Endothelial cell of hepatic sinusoid (primary cell): ENCODE data around the gene BLOC1S3.

Source experiments
- in situ Hi-C: cut with HindIII; loops from 2 replicates; pipeline ENCODE4 v1.10.0; 2017; ENCODE audit warnings: low sequenced_read_pairs

BLOC1S3 gene

DNA sequence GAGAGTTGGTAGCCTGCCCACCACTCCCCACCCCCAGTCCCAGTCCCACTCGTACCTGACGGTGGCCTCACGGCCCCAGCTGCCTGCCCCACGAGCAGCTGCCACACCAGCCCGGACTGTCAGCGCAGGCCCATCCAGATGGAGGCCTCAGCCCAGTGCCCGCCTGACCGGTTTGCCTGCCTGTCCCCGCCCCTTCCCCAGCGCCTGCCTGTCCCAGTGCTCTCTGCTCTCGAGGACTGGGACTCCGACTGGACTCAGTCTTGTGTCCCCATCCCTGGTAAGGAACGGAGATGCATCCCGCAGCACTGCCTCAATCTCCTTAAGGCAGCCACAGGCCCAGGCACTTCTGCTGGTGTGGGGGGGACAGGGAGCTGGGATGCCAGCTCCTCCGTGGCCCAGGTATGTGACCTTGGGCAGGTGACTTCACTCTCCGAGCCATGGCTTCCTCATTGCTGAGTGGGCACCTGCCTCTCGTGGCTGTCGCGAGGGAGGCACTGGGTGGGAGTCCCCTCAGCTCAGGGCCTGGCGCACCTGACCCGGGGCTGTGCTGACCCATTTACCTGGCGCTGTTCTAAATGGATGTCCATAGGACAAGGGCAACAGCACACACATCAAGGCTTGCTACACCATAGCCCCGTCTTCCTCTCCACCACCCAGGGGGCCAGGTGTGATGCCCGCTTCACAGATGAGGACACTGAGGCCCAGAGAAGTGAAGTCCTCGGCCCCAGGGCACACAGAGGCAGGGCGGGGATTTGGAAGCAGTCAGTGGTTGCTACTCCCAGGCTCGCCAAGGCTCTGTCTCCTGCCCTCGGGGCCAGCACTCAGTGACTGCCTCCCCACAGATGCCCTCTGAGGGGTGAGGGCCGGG is 17.5 kb upstream of the BLOC1S3 start, which contains the start of gene NKPD1:
Gene NKPD1 (minus strand): TSS at position 113 of the 868 bp plus-strand sequence. CDS start 832 bp downstream, outside the sequence.
- in situ Hi-C loops = no loop called here

DNA sequence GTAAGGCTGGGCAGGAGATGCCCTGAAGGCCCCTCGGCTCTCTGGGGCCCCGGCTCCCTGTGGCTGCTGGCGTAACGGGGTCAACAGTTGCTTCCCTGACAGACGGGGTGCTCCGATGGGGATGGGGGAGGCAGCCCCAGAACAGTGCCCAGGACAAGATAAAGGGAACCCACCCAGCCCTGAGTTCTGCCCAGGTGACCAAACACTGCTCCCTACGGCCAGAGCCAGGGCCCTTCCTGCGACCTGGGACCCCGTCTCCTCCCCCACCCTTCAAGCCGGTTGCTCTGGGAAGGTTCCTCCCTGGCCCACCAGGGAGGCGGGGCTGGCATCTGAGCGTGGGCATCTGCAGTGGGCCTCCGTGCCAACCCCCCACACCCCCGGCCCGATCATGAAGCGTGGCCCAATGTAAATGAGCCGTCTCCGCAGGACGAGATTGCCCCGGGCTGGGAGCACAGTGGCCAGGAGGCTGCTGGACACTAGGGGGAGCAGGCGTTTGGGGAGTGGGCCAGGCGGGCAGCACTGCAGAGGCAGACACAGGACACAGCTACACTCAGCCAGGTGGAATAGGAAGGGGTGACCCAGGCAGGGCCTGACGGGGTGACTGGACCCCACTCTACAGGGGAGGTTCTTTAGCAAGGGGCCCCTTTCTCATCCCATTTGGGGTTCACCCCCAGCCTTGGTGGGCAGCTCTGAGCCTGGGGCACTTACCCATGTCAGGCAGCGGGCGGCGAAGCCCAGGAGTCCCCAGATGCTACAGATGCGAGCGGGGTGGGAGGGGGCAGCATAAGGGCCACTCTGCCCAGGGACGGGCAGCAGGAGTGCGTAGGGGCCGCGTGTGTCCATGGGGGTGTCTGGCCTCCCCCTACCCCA is 16.6 kb upstream of the BLOC1S3 start:
- in situ Hi-C loops = no loop called here

DNA sequence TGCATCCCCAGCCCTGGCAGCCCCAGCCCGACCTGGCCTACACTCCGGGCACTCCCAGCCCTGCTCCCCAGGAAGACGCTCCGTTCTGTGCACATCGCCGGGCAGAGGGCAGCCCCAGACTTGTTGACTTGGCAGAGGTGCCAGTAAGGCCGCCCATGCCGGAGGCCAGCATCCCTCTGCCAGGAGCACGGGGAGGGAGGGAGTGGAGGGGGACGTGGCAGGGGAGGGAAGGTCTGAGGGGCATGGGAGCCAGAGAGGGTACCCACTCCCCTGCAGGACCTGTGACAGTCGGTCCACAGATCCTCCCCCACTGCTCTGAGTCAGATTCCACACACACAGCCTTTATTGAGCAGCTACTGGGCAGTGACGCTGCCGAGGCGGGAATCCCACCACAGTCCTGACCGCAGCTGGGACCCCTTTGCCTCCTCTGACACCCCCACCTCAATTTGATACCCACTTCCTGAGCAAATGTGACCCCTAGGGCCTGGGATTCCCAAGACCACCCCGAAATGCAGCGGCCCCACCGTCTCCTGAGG is 15.9 kb upstream of the BLOC1S3 start:
- in situ Hi-C loops = no loop called here

DNA sequence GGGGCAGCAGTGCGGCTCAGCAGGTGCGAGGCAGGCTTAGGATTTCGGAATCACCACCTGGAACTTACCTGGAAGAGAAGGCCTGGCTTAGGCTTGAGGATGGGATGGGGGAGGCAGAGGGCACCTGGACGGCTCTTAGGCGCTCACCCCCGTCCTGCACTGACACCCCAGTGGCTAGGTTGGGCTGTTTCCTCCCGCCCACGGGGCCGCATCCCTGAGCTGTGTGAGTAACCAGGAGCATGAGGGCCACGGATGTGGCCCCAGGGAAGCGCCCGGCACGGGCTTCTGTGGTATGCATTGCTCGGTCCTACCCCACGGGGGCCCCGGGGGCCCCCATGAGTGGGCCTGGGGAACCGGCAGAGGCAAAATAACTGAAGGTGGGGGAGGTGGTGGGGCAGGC is 15.4 kb upstream of the BLOC1S3 start:
- in situ Hi-C loops = no loop called here

DNA sequence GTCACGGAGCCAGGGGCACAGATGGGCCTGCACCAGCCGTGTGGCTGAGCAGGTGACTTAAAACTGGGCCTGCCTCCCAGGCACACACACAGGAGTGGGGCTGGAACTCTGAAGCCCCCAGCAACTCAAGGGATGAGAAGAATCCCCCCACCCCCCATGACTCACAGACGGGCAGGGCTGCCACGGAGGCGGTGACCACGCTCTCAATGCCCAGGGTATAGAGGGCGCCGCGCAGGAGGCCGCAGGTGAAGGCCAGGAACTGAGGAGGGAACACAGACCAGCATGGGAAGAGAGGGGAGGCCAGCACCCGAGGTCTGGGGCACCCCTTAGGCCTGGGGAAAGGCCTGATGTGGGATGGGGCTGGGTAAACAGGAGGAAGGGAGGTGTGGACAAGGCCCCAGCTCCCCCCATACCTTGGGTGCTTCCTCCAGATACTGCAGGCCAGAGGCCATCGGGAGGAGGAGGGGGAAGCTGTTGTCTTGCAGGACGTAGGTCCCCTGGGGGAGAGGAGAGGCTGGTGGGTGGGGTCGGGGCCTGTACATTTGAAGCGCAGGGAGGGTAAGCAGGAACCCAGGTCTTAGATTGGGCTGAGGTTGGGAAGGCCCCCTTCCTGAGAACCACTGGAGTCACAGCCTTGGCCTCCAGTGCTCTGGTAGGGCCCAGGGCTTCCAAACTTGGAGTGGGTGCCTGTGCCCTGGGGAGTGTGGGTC is 14.7 kb upstream of the BLOC1S3 start:
- in situ Hi-C loops = no loop called here

DNA sequence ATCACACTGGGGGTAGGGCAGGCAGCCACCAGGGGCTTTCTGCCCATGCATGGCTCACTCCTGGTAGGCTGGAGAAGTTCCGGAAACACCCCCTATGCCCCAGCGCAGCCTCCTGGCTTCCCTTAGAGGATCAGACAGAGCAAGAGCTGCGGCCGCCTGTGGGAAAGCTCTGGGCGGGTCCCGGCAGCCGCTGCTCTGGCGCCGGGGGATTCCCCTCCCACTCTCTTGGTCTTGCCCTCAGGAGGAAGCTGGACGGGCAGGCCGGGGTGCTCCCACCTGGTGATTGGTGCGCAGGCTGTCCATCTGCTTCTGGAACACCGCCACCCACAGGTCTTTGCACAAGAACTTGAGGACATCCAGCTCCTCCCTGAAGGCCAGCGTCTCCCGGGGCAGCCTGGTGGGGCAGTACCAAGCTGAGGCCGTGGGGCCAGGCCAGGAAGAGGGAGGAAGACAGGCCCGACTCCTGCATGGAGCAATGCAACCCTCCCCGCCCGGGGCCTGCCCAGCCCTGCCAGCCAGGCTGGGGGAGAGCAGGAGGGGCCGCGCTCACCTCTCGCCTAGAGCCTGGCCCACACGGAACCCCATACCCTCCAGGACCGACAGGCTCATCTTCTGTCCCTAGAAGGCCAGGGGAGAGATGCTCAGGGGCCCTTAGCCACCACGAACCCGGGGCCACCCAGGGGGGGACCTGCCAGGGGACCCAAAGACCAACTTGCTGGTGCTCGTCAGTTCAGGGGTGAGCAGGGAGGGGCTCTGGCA is 13.8 kb upstream of the BLOC1S3 start:
- in situ Hi-C loops = no loop called here

DNA sequence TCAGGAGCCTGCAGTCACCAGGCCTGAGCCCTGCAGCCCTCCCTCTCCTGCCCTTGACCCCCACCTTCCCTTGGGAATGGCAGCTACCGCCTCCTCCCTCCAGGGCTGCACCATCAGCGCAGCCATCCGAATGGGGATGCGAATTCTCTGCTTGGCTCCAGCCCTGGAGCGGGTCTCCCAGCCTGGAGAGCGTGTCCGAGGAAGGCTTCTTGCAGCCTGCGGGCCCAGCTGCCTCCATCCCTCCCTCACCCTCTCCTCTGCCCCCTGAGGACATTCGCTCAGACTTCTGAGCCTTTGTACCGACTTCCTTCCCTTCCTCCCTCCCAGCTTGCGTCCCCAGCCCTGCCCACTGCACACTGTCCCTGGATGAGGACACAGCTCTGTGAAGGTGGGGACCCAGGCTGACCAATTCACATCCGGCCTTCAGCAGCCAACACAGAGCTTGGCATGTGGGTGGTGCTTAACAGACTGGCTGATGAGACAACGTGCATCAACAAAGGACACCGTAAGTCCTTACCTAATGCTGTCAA is 11.8 kb upstream of the BLOC1S3 start:
- in situ Hi-C loops = no loop called here

DNA sequence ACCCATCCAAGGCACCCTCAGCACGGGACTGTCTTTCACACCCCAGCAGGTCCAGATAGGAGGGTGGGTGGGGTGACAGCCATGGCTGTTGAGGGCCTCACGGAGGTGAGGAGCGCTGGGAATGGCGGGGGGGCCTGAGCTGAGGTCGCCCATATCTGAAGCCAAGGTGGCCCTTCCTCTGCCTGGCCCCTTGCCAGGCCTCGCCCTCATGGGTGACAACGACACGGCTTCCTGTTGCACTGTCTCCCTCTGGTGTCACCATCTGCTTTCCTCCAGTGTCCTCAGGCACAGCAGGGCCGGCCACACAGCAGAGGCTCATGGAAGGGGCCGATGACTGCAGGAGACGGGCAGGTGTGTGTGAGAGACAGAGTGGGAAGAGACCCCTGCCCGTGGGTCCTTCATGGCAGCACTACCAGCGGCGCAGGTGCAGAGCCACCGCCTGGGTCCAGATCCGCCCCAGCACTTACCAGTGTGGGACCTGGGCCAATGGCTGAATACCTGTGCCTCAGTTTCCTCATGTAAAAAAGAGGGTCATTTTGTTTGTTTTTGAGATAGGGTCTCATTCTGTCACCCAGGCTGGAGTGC is 9.7 kb upstream of the BLOC1S3 start:
- in situ Hi-C loops = no loop called here

DNA sequence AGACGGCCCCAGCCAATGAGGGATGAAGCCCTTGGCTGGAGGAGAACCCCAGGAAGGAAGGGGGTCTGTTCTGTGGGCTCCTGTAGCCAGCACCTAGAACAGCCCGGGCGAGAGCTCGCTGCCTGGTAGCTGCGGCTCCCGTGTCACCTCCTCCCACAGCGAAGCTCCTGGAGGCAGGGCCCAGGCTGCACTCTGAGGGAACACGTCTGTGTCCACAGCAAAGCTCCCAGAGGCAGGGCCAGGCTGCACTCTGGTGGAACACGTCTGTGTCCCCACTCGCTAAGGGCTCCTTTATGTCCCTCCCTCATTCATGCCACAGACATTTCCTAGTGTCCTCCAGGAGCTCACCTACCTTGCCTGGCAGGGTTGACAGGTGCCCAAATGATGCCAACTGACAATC is 9.0 kb upstream of the BLOC1S3 start:
- in situ Hi-C loops = no loop called here

DNA sequence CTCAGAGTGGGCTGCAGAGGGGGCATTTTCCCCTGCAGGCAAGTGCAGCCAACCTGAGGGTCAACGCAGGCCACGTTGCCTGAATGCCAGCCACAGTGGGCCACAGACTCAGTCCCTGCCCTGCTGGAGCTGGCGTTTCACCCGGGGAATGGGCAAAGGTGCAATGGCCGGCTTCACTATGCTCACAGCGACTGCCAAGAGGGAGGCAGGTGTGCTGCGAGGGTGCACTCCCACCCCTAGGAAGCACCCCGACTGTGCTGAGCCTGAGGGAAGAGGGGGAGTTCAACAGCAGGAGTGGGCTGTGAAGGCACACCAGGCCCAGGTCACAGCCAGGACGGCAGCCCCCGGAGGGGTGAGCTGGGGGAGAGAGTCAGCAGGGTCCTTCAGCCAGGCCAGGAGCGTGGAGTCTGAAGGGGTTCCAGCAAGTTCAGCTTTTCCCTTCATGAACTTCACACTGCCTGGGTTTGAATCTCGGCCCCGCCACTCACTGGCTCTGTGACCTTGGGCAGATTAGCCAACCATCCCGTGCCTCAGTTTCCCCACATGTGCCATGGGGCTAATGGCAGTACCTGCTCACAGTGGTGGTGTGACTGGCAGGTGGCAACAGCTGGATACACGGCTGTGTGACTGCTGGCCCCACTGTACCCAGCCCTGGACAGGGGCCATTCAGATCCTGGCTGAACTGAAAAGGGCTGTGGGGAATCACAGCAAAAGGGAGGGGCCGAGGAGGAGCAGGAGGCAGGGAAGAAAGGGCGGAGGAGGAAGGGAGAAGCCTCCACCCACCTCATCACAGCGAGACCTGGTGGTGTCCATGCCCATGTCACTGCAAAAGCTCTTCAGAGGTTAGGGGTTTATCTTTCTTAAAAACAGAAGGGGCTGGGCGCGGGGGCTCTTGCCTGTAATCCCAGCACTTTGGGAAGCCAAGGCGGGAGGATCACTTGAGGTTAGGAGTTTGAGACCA is 8.2 kb upstream of the BLOC1S3 start:
- in situ Hi-C loops = no loop called here

DNA sequence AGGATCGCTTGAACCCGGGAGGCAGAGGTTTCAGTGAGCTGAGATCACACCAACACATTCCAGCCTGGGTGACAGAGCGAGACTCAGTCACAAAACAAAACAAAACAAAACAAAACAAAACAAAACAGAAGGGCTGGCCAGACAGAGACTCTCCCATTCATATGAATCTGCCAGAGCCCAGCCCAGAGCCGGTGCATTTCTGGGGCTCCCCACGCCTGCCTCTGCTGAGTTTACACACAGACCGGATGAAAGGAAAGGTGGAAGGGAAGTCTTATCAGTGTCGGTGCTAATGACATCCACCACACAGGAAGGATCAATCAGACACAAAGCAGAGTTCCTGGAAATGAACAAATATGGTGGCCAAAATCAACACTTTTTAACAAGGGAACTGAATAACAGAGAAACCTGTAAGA is 7.4 kb upstream of the BLOC1S3 start:
- in situ Hi-C loops = no loop called here

DNA sequence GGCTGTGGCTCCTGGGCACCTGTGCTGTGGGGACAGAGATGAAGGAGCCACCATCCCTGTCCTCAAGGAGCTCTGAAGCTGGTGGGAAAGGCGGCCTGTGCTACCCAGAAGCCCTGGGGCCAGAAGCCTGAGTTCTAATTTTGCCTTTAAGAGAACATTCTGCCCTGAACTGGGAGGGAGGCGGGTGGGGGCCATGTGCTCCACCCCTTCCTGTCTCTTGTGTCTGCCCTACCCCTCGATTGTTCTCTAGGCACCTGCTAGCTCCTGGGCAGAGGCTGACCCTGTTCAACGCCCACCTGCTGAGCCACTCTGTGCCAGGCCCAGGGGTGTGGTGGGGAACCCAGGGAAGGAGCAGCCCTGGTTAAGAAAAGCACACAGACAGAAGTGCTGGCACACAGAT is 6.4 kb upstream of the BLOC1S3 start:
- in situ Hi-C loops = no loop called here

DNA sequence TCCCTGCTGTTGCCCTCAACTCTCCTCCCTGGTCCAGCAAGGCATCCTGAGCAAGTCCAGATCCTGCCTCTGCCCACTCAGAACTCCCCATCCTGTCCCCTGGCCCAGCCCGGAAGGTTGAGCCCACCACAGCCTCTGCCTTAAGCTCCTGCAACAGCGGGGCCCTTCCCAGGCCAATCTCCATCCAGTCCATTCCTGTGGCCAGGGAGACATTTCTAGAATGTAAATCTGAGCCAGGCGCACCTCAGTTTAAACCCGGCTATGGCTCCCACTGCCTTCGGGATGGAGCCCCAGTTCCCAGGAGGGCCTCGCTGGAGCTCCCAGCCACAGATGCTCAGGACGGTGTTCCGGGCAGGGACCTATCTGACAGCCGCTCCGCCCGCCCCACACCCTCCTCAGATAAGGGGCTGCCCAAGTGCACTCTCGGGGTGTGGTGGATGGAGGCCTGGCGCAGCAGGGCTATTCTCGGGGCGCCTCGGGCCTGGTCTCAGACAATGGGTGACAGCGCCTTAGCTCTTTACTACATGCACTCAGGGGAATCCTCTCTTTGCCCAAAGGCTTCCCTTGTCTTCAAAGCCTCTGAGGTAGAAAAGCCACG is 5.9 kb upstream of the BLOC1S3 start:
- in situ Hi-C loops = no loop called here

DNA sequence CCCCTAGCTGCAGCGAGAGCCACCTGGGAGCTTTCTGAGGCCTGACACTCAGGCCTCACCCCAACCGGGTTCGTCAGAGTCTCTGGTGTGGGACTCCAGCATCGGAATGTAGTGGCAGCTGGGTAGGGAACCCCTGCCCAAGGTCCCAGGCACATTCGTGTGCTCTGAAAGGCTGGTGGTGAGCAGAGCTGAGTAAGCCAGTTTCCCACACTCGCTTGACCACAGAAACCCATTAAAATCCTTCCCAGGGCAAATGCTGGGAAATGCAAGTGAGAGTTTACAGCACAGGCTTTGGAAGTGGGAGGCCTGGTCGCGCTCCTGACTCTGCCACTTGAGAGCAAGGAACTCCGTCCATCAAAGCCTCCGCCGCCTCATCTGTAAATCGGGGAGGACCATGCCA is 4.8 kb upstream of the BLOC1S3 start:
- in situ Hi-C loops = no loop called here

DNA sequence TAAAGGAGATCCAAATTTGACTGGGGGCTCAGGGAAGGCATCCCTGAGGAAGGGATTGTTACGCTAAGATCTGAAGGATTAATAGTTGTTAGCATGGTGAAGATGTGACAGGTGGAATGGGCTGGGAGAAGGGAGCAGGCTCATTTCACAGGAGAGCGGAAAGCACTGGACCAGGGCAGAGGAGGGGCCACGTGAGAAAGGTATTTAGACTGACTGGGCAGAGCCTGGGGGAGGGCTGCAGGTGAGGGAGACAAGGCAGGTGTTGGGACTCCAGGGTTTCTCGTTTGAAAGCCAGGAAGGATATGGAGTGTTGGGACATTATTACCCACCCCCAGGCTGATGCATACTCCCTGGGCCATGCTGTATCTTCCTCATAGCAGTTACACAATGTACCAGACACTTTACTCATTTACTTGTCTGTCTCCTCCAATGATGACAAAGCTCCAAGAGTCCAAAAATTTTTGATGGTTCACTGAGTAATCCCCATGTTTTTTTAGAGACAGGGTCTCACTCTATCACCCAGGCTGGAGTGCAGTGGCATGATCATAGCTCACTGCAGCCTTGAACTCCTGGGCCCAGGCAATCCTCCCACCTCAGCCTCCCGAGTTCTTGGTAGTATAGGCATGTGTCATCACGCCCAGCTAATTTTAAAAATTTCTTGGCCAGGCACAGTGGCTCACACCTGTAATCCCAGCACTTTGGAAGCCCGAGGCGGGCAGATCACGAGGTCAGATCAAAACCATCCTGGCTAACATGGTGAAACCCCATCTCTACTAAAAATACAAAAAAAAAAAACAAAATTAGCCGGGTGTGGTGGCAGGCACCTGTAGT is 2.9 kb upstream of the BLOC1S3 start:
- in situ Hi-C loops = no loop called here

DNA sequence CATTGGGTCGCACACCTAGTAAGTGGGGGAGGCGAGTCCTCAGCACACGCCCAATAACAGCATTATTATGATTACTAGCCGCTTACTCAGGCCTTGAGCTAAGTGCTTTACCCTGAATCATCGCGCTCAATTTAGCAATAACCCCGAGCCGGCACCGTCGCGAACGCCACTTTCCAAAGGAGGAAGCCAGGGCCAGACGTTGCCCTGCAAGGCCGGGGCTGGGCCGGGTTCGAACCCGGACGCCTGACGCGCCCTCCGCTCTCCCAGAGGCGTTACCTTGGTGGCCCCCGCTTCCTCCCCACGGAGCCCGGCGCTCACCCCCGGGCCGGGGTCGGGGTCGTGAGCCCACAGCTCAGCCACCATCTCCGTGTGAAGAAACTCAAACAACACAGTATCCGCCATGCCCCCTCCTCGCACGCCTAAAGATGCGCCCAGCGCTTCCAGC is 745 bp upstream of the BLOC1S3 start, which contains the start of gene TRAPPC6A:
Gene TRAPPC6A (minus strand): TSS at position 421 of the 445 bp plus-strand sequence. CDS start 19 bp downstream, at position 402.
- in situ Hi-C loops = no loop called here
